Measurements from ENCODE around the gene IRF2BPL. TPM values are rescaled to one million over a fixed set of nuclear protein-coding genes. Genes with fewer than 3 reads are reported as not detected.

The IRF2BPL gene
- total and polyA plus RNA-seq, 2 of the 8 experiments (the other 6 are each of a cell fraction or from before 2014, with no cell fraction given), result 18.8 to 57.0 TPM

DNA sequence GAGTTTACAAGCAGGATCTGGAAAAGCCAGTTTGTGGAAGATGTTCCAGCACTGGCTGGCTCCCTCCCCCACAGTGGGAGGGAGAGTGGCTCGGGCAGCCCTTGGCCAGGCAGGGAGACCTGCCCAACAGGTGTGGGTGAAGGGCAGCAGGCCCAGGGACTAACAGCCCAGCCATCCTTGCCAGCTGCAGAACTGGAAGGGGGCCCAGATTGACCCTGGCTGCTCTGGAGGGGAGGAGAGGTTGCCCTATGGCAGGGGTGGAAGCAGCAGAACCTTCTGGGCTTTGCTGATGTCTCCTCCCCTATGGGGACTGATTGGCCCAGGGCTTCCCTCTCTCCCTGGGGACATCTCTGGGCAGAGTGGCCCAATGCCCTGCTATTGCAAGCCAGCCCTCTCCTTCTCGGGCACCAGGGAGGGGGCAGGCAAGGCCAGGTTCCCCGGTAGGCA is 20.5 kb downstream of the IRF2BPL start:
- Histone ChIP-seq H4K8ac (ENCODE audit: extremely low read depth, insufficient read depth, low read length) (no peak overlapping the region), H3K79me2 (ENCODE audit: control insufficient read depth in 1 of 2, insufficient read depth in 2 of 2, low read length in 2 of 2) (no peaks in the 10 kb centered on the region), H3K79me1 (ENCODE audit: low read depth, low read length) (peaks cover 3% of the 10 kb centered on the region; the same call in 1 of the 2 replicates), H3K4me1 (replicated peaks in 1 of 4; ENCODE audit: control insufficient read depth in 3 of 4, insufficient read depth in 4 of 4, low read length in 3 of 4) (peaks cover 8 to 31% (median 15%) of the 10 kb centered on the region in 4 experiments; a peak in 6 of 7 replicates), H3K27me3 (replicated peaks in 1 of 4; ENCODE audit: control insufficient read depth in 3 of 4, extremely low read depth in 1 of 4, insufficient read depth in 3 of 4, low read length in 3 of 4) (no peaks in the 10 kb centered on the region), H4K91ac (replicated peaks; ENCODE audit: insufficient read length, low read length) (peak overlapping the region; percentile 45), H2BK20ac (ENCODE audit: low read length) (peak overlapping the region; percentile 43; the same call in 1 of the 2 replicates), H2BK15ac (ENCODE audit: low read length) (no peak overlapping the region), H2BK120ac (replicated peaks; ENCODE audit: low read depth, low read length) (no peak overlapping the region), H3K36me3 (ENCODE audit: control insufficient read depth in 2 of 4, insufficient read depth in 4 of 4, low read length in 3 of 4) (no peaks in the 10 kb centered on the region), H3K18ac (ENCODE audit: extremely low read depth, low read length) (0 out of 2 replicates have a peak overlapping the region, but pooled peaks have one; percentile 13), H3K4ac (replicated peaks; ENCODE audit: insufficient read length, low read depth, low read length) (no peak overlapping the region), H2AFZ (ENCODE audit: low read length) (no peak overlapping the region), H3K56ac (replicated peaks; ENCODE audit: insufficient read length, low read depth, low read length) (no peak overlapping the region), H3K23me2 (ENCODE audit: low read depth, low read length) (no peaks in the 10 kb centered on the region; the same call in 1 of the 2 replicates), H2BK5ac (ENCODE audit: low read depth, low read length) (peak overlapping the region; percentile 41; the same call in 1 of the 2 replicates), H2AK5ac (ENCODE audit: low read depth, low read length) (no peak overlapping the region; the same call in 1 of the 2 replicates), H4K20me1 (replicated peaks in 1 of 2; ENCODE audit: control insufficient read depth in 1 of 2, insufficient read depth in 2 of 2, low read length in 2 of 2) (no peaks in the 10 kb centered on the region), H2BK12ac (ENCODE audit: low read depth, low read length) (no peak overlapping the region), H3K14ac (ENCODE audit: insufficient read length) (no peak overlapping the region), H3K4me2 (ENCODE audit: insufficient read depth in 1 of 2, low read depth in 2 of 2, low read length in 2 of 2) (no peak overlapping the region), H3K27ac (ENCODE audit: low read depth, low read length) (no peak overlapping the region), H4K5ac (ENCODE audit: insufficient read length, low read depth, low read length) (no peak overlapping the region), H3K9ac (replicated peaks in 1 of 4; ENCODE audit: extremely low read depth in 1 of 4, low read depth in 3 of 4, low read length in 3 of 4) (no peak overlapping the region), H3K23ac (ENCODE audit: insufficient read length) (no peak overlapping the region), H3K4me3 (ENCODE audit: extremely low read depth in 1 of 4, insufficient read depth in 2 of 4, low read depth in 3 of 4, low read length in 4 of 4) (no peak overlapping the region), H3K9me3 (ENCODE audit: insufficient read depth in 2 of 2, low read depth in 1 of 2, low read length in 1 of 2) (no peaks in the 10 kb centered on the region)
- DNase-seq (ENCODE audit: low read depth in 1 of 2, low spot score in 2 of 2) (no peak), FAIRE-seq (no peak)
- WGBS, 2 experiments (ENCODE audit: extremely low coverage in 1 of 2, insufficient coverage in 1 of 2, insufficient read length in 1 of 2, insufficient replicate concordance in 2 of 2, low coverage in 1 of 2, low lambda C conversion rate in 2 of 2, missing lambda C conversion rate in 1 of 2), result 86% methylated on average over 3 of the region's 3 CpGs; no CpG with 5 or more reads in 1 of the 2 experiments
- TF ChIP-seq CEBPB (IDR thresholded peaks at IDR 0.05; ENCODE audit: low read depth, low read length), result no peak
- no peak for TF ChIP-seq CREB1 (IDR thresholded peaks at IDR 0.05)
- no peak for TF ChIP-seq NRF1 (IDR thresholded peaks at IDR 0.05; ENCODE audit: low read depth, low read length)
- no peak for TF ChIP-seq BACH1 (IDR thresholded peaks at IDR 0.05; ENCODE audit: low read length)
- no peak for TF ChIP-seq GABPA (IDR thresholded peaks at IDR 0.05; ENCODE audit: borderline replicate concordance, insufficient read depth, low read length)
- TF ChIP-seq SUZ12 (IDR thresholded peaks at IDR 0.05; ENCODE audit: low read length), result no peak
- POLR2A ChIA-PET (ENCODE audit: partially characterized antibody), result interaction anchor here (1.6 to 2.5 kb wide), 2 partner anchors 9 to 16 kb away, joined by 5 to 15 read pairs; no protein-coding TSS in a partner anchor
- CTCF ChIA-PET (ENCODE audit: partially characterized antibody), result interaction anchor here (0.7 to 25.2 kb wide), 10 partner anchors 9 to 132 kb away, joined by 3 to 280 read pairs (median 8); no protein-coding TSS in a partner anchor
